NK-92 treated with Interleukin-12 subunit alpha and Interleukin-12 subunit beta, amount 100 ng/mL, for 24 hours (cell line): ENCODE measurements around the gene CHMP2A.

Experiments used
- DNase-seq: peaks from one replicate; lab custom pipeline; 2025; lab: John Stamatoyannopoulos, UW

The CHMP2A gene

GRCh38 chr19:58538257-58539168 is 16.4 kb downstream of the CHMP2A start:
- DNase-seq, result no peak

DNA sequence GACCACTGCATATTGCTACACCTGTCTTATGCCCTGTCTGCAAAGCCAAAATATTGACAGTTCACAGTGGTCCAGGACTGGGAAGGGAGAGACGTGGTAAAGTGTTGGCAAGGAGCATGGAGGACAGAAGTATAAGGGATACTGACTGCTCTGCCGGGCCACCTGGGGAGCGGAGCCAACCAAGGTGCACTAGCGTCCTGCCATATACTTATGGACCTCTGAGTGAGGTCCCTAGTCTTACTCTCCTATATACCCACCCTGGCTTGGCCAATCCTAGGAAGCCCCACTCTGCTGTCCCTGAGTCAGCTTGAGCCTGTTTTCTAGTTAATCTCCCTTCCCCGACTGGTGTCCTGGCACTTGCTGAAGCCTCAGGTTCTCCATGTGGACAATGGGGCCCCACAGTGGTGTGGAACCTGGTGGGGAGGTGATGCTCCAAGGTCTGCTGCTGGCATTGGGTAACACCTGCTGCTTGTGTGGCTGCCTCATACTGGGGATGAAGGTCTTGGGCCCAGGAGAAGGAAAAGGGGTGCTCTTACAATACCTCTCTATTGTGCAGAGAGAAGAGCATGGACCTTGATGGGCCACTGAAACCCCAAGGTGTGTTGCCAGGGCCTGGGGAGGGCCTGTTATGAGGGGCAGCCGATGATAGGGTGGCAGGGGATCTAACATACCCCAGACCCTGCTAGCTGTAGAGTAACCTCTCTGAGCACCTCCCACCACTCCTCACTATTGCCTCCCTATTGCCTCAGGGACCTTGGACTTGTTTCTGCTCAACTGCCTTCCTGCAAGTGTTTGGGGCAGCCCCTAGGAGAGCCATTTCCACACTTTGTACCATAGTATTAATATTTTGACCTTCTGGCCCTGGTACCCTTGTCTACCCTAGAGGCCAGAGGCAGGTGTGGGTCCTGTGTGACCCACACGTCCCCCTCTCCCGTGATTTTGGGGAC is 17.8 kb downstream of the CHMP2A start:
- no peak for DNase-seq

DNA sequence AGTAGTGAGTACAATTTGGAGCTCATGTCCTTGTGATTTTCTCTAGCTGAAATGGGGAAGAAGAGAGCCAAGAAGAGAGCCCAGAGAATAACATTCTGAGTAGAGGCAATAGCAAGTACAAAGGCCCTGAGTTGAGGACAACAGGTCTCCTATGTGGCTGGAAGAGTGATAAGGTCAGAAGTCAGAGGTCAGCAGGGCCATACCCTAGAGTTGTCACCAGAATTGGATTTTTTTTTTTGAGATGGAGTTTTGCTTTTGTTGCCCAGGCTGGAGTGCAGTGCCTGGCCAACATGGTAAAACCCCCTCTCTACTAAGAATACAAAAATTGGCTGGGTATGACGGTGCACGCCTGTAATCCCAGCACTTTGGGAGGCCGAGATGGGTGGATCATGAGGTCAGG is 19.0 kb downstream of the CHMP2A start:
- no peak for DNase-seq

GRCh38 chr19:58531034-58531840 is 23.7 kb downstream of the CHMP2A start:
- DNase-seq, result no peak

DNA sequence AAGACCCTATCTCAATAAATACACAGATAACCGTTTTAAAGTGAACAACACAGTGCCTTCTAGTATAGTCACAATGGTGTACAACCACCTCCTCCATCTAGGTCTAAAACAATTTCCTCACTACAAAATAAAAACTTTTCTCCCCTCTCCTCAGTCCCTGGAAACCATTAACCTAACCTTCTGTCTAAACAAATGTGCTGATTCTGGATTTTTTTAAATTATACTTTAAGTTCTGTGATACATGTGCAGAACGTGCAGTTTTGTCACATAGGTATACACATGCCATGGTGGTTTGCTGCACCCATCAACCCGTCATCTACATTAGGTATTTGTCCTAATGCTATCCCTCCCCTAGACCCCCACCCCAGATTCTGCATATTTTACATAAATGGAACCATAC is 25.5 kb downstream of the CHMP2A start:
- DNase-seq, result no peak

DNA sequence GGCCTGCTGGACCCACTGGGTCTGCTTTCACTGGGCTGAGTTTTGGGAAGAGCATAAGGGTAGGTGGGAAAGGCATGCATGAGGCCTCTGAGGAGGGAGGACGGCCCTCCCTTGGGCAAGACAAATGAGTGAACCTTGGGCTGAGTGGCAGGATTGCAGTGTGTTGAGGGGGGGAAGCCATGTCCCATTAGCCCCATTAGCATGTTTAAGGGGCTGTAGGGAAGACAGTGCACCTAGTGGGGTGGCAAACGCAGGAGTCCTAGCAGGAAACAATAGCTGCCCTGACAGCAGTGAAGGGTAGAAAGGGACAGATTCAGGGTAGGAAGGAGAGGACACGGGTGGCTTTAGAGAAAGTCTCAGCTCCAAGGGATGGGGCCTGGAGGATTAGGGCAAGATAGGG is 32.2 kb downstream of the CHMP2A start:
- no peak for DNase-seq

DNA sequence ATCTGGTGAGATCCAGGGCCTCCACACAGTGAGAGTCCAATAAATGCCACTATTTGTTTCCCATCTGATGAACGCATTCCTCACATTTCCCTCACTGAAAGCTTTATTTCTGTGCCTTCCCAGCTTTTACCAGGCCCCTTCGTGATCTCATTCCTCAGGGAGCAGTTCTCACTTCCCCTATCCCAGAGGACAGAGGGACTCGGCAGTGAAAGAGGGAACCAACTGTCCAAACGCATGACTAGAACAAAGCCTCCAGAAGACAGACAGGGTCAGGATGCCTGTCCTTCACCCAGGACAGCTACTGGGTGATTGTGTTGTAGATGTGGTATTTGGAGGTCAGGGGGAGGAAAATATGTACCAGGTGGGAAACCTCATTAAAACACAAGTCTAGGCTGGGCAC is 33.3 kb downstream of the CHMP2A start:
- no peak for DNase-seq

DNA sequence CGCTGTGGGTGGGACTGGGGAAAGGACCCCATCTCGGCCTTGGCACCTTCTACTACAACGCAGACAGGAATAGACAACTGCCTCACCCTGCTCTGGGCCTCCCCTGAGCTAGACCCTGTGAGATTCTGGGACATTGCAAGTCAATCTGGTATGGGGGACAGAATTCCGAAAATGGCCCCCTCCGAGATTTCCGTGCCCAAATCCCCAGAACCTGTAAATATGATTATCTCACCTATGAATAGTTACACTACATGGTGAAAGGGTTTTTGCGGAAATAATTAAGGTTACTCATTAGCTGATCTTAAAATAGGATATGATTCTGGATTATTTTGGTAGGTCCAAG is 34.7 kb downstream of the CHMP2A start:
- no peak for DNase-seq

- peak; percentile 91 for DNase-seq
These were observed 35.3 kb downstream of the CHMP2A start, which contains the start of gene ZBTB45 for GRCh38 chr19:58519355-58520256. Gene ZBTB45, minus strand, starts transcription at chr19:58519810. Its CDS starts 2,137 bp downstream, at chr19:58517673.

GRCh38 chr19:58519087-58519354 is 35.9 kb downstream of the CHMP2A start:
- DNase-seq, result no peak

DNA sequence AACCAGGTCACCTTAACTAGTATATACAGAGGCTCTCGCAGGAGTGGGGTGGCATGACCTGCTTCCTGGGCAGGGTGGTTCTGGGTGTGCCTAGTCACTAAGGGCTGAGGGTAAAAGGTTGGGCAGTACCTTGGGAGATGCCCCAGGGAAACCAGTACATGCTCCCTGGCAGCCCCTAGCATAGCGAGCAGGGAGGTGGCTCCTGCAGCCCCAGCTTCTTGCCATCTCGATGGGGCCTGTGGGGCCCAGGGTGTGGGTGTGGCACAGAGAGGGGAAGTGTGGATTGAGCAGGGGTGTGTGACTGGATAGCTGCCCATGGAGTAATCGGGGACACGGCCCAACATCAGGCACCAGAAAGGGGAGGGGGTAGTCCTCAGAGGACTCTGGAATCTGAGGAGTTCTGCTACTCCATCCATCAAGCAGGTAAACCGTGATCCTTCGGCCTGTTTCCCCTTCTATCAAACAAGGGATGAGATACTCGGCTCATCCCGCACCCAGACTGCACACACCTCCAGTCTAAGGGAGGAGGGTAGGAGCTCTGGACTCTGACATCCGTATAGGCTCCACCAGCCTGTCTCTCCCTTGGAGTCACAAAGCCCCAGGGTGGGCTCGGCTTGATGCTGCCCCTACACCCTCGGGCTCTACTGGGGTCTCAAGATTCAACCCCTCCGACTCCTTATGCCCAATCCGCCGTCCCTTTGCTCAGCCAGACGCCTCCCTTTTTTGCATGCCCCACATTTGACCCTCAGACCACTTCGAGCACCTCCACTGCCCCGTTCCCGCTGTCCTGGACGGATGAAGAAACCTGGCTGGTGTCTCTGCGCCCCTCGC is 36.4 kb downstream of the CHMP2A start:
- DNase-seq, result no peak

GRCh38 chr19:58516964-58517833 is 37.7 kb downstream of the CHMP2A start:
- no peak for DNase-seq

GRCh38 chr19:58516246-58516836 is 38.6 kb downstream of the CHMP2A start:
- DNase-seq, result no peak

GRCh38 chr19:58515259-58515658 is 39.6 kb downstream of the CHMP2A start:
- DNase-seq, result no peak

GRCh38 chr19:58514564-58515022 is 40.3 kb downstream of the CHMP2A start:
- no peak for DNase-seq

GRCh38 chr19:58513694-58514563 is 41.0 kb downstream of the CHMP2A start:
- peak; percentile 89 for DNase-seq

GRCh38 chr19:58513213-58513693 is 41.7 kb downstream of the CHMP2A start:
- DNase-seq, result no peak
